ENCODE results near the gene ADCY9. TPM values are rescaled to one million over a fixed set of nuclear protein-coding genes. Genes with fewer than 3 reads are reported as not detected.
"Not testable (repeated sequence)": the region's sequence is repeated elsewhere in the genome, so short reads cannot be mapped to it uniquely, and the experiment has no call there.

The ADCY9 gene
- total RNA-seq, result 9.4 and 9.7 TPM in 2 replicates

DNA sequence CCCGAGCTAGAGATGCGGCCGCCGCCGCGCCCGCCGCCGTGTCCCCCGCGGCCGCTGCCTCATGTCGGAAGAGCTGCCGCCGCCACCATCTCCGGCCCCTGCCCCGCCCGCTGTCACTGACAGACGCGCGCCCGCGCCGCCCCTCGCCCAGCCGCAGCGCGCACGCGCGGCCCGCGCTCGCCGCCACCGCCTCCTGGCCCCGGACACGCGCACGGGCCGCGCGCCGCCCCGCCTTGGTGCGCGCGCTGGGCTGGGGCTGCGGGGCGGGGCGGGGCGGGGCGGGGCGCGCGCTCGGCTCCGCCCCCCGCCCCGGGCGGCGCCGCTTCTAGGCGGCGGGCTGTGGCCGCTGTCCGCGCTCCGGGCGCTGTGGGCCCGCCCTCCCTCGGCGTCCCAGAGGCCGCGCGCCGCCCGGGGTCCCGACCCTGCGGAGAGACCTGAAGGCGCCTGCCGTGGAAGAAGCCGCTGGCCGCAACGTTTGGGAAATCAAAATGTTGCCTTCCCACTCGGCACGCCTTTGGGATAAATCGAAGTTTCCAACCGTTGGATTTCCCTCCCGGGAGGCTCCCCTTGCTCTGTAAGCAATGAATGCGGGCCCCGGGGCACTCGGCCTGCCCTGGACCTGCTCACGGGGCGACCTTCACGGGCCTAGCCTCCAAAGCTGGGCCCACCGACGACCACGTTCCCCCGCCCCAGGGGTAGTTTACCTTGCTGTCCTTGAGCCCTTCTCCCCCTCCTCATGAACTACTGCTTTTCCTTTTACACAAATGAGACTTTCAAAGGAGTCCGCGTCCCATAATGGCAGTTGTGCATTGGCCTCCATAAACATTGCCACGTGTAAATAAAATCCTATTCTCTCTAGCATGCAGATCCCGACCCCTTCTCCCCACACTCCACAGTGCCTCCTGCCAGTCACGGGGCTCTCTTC lies at the start of gene ADCY9:
TSS of gene ADCY9 (minus strand) at position 118 of the 925 bp plus-strand sequence. CDS start 1,000 bp downstream, outside the sequence.
- Mint-ChIP-seq H3K4me3 (peak within 1 kb of the TSS; percentile 82), H3K27ac (peak within 1 kb of the TSS; percentile 64)

DNA sequence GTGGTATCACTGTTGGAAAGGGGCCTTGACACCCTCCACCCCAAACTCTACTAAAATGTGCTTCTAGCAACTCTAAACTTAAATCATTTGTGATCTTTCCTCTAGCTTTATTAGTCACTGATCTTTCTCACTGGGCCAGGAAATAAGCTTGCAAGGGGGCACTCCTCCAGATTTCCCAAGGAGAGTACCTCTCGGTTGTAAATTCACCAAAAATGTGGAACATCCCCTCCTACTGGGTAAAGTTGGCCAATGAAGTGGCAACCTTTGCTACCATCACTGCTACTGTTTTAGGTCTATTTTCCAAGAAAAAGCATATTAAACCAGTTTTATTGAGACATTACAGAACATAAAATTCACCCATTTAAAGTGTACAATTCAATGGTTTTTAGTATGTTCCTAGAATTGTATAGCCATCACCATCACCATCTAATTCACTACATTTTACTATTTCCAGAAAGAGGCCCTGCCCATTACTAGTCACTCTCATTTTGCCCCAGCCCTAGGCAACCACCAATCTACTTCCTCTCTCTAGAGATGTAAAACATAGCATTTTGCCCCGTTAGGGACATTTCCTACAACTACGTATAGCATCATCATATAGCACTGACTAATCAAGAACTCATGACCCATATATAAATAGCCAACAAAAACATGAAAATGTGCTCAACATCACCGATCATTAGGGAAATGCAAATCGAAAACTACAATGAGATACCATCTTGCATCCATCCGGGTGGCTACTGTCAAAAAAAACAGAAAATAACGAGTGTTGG lies 44.6 kb upstream of the ADCY9 start:
- DNase-seq (ENCODE audit: low spot score), result no peak
- intact Hi-C loops (cut with micrococcal nuclease), result no loop called here
- H3K36me3 Mint-ChIP-seq (ENCODE audit: low read depth), result no peaks in the 10 kb centered on the region
- no peak overlapping the region for H3K27ac Mint-ChIP-seq
- no peaks in the 10 kb centered on the region for H3K27me3 Mint-ChIP-seq (ENCODE audit: insufficient read depth)
- H3K4me3 Mint-ChIP-seq, result no peak overlapping the region
- H3K4me1 Mint-ChIP-seq (ENCODE audit: low read depth), result peaks cover 7% of the 10 kb centered on the region
- no peaks in the 10 kb centered on the region for H3K9me3 Mint-ChIP-seq

More for the DNA sequence above, at the start of gene ADCY9:
- Mint-ChIP-seq H3K4me1 (ENCODE audit: low read depth) (peaks cover 41% of the 10 kb centered on the region), H3K36me3 (ENCODE audit: low read depth) (peaks cover 18% of the 10 kb centered on the region), H3K9me3 (no peaks in the 10 kb centered on the region), H3K27me3 (ENCODE audit: insufficient read depth) (peaks cover 14% of the 10 kb centered on the region)
- intact Hi-C loops (cut with micrococcal nuclease), result loop anchor here (1.0 to 10.0 kb wide), 7 partner anchors 36 to 505 kb away; partner anchors contain the start of genes HMOX2 and SLX4
- DNase-seq (ENCODE audit: low spot score), result peak; percentile 84

DNA sequence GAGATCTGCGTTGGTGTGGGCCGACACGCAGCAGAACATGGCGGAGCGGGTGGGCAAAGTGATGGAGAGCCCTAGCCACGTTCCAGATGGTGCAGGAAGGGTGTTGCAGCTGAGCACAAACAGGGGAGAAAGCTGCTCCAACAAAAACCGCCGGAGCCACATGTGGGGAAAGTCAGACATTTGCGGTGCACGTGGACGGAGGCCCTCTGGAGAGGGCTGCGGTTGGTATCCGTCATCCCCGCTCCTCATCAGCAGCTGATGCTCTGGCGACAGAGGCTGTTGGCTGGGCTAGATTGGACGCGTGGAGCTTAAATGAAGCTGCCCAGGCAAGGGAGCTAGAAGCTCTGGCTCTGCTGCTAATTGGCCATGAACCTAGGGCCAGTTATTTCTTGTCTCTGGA lies 43.5 kb upstream of the ADCY9 start:
- Mint-ChIP-seq H3K27me3 (ENCODE audit: insufficient read depth) (no peaks in the 10 kb centered on the region), H3K4me3 (no peak overlapping the region)
- intact Hi-C loops (cut with micrococcal nuclease), result no loop called here

DNA sequence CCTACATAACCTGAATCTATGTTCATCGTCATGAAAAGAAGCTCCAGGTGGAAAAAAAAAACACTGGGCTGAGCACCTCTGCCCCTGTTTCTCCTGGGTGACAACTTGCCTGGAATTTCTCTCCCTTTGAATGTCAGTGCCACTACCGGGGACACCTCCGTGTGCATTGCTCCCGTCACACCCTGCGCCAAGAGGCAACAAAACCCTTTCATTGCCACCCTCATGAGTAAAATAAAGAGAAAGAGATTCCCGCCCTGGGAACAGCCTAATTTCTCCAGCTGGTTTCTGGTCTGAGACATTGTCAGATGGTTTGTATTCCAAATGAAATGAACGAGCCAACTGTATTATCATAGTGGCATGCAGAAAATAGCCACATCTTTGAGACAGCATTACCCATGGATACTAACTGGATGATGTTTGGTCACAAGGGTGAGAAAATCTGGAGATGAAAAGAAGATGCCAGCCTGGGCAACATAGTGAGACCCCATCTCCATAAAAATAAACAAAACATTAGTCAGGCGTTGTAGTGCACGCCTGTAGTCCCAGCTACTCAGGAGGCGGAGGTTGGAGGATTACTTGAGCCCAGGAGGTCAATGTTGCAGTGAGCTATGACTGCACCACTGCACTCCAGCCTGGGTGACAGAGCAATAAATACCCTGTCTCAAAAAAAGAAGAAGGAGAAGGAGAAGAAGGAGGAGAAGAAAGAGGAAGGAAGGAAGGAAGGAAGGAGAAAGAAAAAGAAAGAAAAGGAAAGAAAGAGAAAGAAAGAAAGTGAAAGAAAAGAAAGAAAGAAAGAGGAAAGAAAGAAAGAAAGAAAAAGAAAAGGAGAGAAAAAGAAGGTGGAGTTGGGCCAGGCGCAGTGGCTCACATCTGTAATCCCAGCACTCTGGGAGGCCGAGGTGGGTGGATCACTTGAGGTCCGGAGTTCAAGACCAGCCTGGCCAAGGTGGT lies 42.2 kb upstream of the ADCY9 start:
- Mint-ChIP-seq H3K9me3 (no peaks in the 10 kb centered on the region), H3K36me3 (ENCODE audit: low read depth) (no peaks in the 10 kb centered on the region), H3K4me3 (no peak overlapping the region), H3K27me3 (ENCODE audit: insufficient read depth) (no peaks in the 10 kb centered on the region), H3K4me1 (ENCODE audit: low read depth) (peaks cover 7% of the 10 kb centered on the region), H3K27ac (no peak overlapping the region)
- intact Hi-C loops (cut with micrococcal nuclease), result no loop called here
- DNase-seq (ENCODE audit: low spot score), result no peak

More for the DNA sequence above, 43.5 kb upstream of the ADCY9 start:
- DNase-seq (ENCODE audit: low spot score), result no peak
- Mint-ChIP-seq H3K9me3 (no peaks in the 10 kb centered on the region), H3K36me3 (ENCODE audit: low read depth) (no peaks in the 10 kb centered on the region), H3K4me1 (ENCODE audit: low read depth) (peaks cover 7% of the 10 kb centered on the region), H3K27ac (no peak overlapping the region)

DNA sequence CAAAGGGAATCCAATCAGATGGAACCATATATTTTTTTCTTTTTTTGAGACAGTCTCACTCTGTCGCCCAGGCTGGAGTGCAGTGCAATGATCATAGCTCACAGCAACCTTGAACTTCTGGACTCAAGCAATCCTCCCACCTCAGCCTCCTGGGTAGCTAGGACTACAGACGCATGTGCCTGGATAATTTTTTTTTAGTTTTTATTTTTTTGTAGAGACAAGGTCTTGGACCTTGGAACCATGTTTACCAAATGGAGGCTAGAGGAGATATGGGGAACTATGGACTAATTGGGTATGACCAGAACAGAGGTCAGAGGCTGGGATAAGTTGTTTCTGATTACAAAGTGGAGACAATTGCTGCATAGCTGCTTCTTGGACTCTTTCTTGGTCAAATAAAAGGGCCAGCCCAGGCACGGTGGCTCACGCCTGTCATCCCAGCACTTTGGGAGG lies 41.2 kb upstream of the ADCY9 start:
- no peak for DNase-seq (ENCODE audit: low spot score)
- Mint-ChIP-seq H3K27ac (no peak overlapping the region), H3K27me3 (ENCODE audit: insufficient read depth) (no peaks in the 10 kb centered on the region), H3K9me3 (no peaks in the 10 kb centered on the region), H3K4me1 (ENCODE audit: low read depth) (peaks cover 7% of the 10 kb centered on the region), H3K4me3 (no peak overlapping the region), H3K36me3 (ENCODE audit: low read depth) (no peaks in the 10 kb centered on the region)
- intact Hi-C loops (cut with micrococcal nuclease), result no loop called here

DNA sequence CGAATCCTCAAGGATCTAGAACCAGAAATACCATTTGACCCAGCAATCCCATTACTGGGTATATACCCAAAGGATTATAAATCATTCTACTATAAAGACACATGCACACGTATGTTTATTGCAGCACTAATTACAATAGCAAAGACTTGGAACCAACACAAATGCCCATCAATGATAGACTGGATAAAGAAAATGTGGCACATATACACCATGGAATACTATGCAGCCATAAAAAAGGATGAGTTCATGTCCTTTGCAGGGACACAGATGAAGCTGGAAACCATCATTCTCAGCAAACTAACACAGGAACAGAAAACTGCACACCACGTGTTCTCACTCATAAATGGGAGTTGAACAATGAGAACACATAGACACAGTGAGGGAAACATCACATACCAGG lies 40.3 kb upstream of the ADCY9 start:
- H3K36me3 Mint-ChIP-seq (ENCODE audit: low read depth); DNase-seq (ENCODE audit: low spot score); H3K4me1 Mint-ChIP-seq (ENCODE audit: low read depth); intact Hi-C loops (cut with micrococcal nuclease); H3K27me3 Mint-ChIP-seq (ENCODE audit: insufficient read depth); H3K9me3 Mint-ChIP-seq; H3K4me3 Mint-ChIP-seq; H3K27ac Mint-ChIP-seq: not testable (repeated sequence)

DNA sequence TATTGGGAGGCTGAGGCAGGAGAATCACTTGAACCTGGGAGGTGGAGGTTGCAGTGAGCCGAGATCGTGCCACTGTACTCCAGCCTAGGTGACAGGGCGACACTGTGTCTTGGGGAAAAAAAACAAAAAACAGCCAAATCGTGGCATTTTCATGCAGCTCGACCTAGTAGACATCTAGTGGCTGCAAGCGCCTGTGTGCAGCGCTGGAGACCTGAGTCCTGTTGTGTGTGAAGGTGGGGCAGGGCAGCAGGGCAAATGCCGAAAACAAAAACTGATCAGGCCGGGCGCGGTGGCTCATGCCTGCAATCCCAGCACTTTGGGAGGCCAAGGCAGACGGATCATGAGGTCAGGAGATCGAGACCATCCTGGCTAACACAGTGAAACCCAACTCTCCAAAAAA lies 37.1 kb upstream of the ADCY9 start:
- H3K27ac Mint-ChIP-seq; H3K27me3 Mint-ChIP-seq (ENCODE audit: insufficient read depth); H3K9me3 Mint-ChIP-seq; intact Hi-C loops (cut with micrococcal nuclease); DNase-seq (ENCODE audit: low spot score); H3K36me3 Mint-ChIP-seq (ENCODE audit: low read depth); H3K4me3 Mint-ChIP-seq; H3K4me1 Mint-ChIP-seq (ENCODE audit: low read depth): not testable (repeated sequence)

DNA sequence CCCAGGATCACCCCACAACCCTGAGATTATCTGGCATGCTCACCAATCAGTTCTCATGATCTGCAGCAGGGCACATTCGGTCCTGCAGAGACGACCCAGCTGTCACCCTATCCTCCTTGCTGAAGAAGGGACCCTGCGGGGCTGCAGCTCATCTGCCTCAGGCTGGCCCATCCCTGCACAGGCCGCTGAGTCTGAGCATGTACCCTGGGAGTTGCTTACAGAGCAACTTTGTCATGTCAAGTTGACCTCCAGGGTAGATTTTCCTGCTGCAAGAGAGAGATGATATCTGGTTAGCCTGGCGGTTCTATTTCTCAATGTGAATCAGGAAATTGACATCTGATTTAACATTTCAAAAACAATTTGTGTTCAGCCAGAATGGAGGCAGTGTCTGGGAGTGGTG lies 36.0 kb upstream of the ADCY9 start:
- H3K36me3 Mint-ChIP-seq (ENCODE audit: low read depth), result no peaks in the 10 kb centered on the region
- no peak for DNase-seq (ENCODE audit: low spot score)
- peaks cover 2% of the 10 kb centered on the region for H3K27me3 Mint-ChIP-seq (ENCODE audit: insufficient read depth)
- intact Hi-C loops (cut with micrococcal nuclease), result no loop called here
- no peaks in the 10 kb centered on the region for H3K4me1 Mint-ChIP-seq (ENCODE audit: low read depth)
- H3K4me3 Mint-ChIP-seq, result no peak overlapping the region
- no peaks in the 10 kb centered on the region for H3K9me3 Mint-ChIP-seq
- no peak overlapping the region for H3K27ac Mint-ChIP-seq

DNA sequence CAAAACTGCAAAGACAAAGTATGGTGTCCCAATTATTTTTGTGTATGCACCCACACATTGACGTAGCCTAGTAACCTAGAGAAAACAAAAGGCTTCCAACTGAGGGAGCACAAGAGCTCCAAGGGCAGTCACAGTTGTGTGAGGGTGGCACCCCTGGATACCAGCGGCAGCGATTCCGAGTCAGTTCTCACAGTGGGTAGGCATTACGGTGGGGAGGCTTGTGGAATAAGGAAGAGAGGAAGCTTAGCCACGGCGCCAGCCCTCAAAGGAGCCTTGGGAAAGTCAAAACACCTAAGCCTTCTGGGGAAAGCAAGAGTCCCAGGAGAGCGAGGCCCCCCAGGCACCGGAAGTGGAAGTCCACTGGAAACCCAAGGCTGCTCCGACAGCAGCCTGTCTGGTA lies 31.0 kb upstream of the ADCY9 start:
- no peaks in the 10 kb centered on the region for H3K36me3 Mint-ChIP-seq (ENCODE audit: low read depth)
- intact Hi-C loops (cut with micrococcal nuclease), result no loop called here
- H3K9me3 Mint-ChIP-seq, result no peaks in the 10 kb centered on the region
- no peak for DNase-seq (ENCODE audit: low spot score)
- H3K4me1 Mint-ChIP-seq (ENCODE audit: low read depth), result peaks cover 4% of the 10 kb centered on the region
- peaks cover 4% of the 10 kb centered on the region for H3K27me3 Mint-ChIP-seq (ENCODE audit: insufficient read depth)
- no peak overlapping the region for H3K4me3 Mint-ChIP-seq
- no peak overlapping the region for H3K27ac Mint-ChIP-seq

DNA sequence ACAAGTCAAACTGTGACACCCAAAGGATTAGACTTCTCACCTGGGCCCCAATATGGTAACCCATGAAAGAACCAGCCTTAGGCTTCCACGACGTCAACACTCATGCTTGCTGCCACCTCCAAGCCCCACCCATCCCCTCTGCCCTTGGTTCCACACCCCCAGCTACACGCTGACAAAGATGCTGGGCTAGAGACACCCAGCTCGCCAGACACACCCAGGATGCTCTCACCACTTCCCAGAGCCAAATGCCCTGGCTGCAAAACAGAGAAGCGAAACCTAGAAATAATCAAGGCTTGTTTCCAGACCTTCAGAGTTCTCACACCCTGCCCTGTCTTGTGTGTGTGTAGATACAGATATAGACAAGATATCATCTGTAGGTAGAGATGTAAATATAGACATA lies 26.0 kb upstream of the ADCY9 start:
- H3K4me3 Mint-ChIP-seq, result no peak overlapping the region
- intact Hi-C loops (cut with micrococcal nuclease), result no loop called here
- peaks cover 8% of the 10 kb centered on the region for H3K9me3 Mint-ChIP-seq
- DNase-seq (ENCODE audit: low spot score), result peak; percentile 65
- no peaks in the 10 kb centered on the region for H3K36me3 Mint-ChIP-seq (ENCODE audit: low read depth)
- H3K4me1 Mint-ChIP-seq (ENCODE audit: low read depth), result peaks cover 38% of the 10 kb centered on the region
- H3K27me3 Mint-ChIP-seq (ENCODE audit: insufficient read depth), result peaks cover 5% of the 10 kb centered on the region
- peak overlapping the region; percentile 67 for H3K27ac Mint-ChIP-seq

DNA sequence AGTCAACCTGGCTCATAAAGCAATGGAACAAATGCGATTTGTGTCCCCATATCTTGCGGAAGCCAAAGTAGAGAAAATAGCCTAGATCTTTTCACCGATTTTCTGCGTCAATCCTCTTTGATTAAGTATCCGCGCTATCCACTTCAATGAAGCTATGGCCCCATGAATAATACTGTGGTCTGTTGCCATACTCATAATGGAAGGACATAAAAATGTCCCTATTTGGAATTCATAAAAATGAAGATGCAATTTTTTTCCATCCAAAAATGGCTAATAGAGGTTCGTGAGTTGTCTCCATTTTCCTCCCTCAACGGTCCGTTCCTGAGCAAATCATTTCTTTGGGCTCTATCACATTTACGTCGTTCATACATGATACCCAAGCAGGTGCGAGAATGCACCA lies 25.4 kb upstream of the ADCY9 start:
- Mint-ChIP-seq H3K27ac (no peak overlapping the region), H3K27me3 (ENCODE audit: insufficient read depth) (peaks cover 4% of the 10 kb centered on the region)
- intact Hi-C loops (cut with micrococcal nuclease), result no loop called here

DNA sequence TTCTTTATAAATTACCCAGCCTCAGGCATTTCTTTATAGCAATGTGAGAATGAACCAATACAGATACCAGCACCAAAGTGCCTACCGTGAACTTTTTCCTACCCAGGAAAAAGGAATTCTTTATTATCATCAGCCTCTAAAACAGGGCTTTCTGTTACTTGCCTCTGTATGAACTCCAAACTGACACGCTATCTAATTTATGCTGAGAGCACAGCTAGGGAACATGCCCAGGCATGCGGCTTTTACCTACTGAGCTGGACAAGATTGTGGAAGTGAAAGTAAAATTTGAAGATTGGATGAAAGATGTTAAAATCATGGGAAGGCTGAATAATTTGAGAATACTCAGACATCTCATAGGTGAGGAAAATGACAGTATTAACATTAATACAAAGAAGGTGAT lies 24.4 kb upstream of the ADCY9 start:
- intact Hi-C loops (cut with micrococcal nuclease), result no loop called here
- H3K27ac Mint-ChIP-seq, result no peak overlapping the region
- DNase-seq (ENCODE audit: low spot score), result no peak
- H3K4me1 Mint-ChIP-seq (ENCODE audit: low read depth), result peaks cover 40% of the 10 kb centered on the region
- H3K4me3 Mint-ChIP-seq, result no peak overlapping the region
- no peaks in the 10 kb centered on the region for H3K36me3 Mint-ChIP-seq (ENCODE audit: low read depth)
- H3K9me3 Mint-ChIP-seq, result peaks cover 8% of the 10 kb centered on the region
- peaks cover 6% of the 10 kb centered on the region for H3K27me3 Mint-ChIP-seq (ENCODE audit: insufficient read depth)

More for the DNA sequence above, 25.4 kb upstream of the ADCY9 start:
- peaks cover 40% of the 10 kb centered on the region for H3K4me1 Mint-ChIP-seq (ENCODE audit: low read depth)
- H3K4me3 Mint-ChIP-seq, result no peak overlapping the region
- H3K36me3 Mint-ChIP-seq (ENCODE audit: low read depth), result no peaks in the 10 kb centered on the region
- peaks cover 8% of the 10 kb centered on the region for H3K9me3 Mint-ChIP-seq
- DNase-seq (ENCODE audit: low spot score), result no peak
